Measurements from ENCODE around the gene ENOPH1. TPM values are rescaled to one million over a fixed set of nuclear protein-coding genes. Genes with fewer than 3 reads are reported as not detected.
A peak's percentile ranks its signal among the peaks of the same experiment; 100 is the strongest.

ENOPH1 gene
- total and polyA plus RNA-seq, 2 of the 13 experiments (the other 11 are each of a cell fraction or from before 2014, with no cell fraction given): 15.5 to 64.3 TPM

GRCh38 chr4:82428969-82429727 is 1.2 kb upstream of the ENOPH1 start (continued):
- TF ChIP-seq PBX3 (CRISPR knock-in tag; IDR thresholded peaks at IDR 0.05; ENCODE audit: borderline replicate concordance): no peak
- TF ChIP-seq KMT2A (CRISPR knock-in tag; IDR thresholded peaks at IDR 0.05): peak; percentile 36; the same call in 1 of the 2 replicates
- TF ChIP-seq GATAD2A (CRISPR knock-in tag; IDR thresholded peaks at IDR 0.05): peak; percentile 32; the same call in 1 of the 2 replicates
- TF ChIP-seq ZNF703 (CRISPR knock-in tag; IDR thresholded peaks at IDR 0.05; ENCODE audit: borderline replicate concordance): no peak
- TF ChIP-seq ZNF780A (CRISPR knock-in tag; IDR thresholded peaks at IDR 0.05): 0 out of 2 replicates have a peak, but pooled peaks have one; percentile 65
- TF ChIP-seq UBTF (CRISPR knock-in tag; IDR thresholded peaks at IDR 0.05): peak; percentile 63
- peak; percentile 95 for TF ChIP-seq KDM2A (CRISPR knock-in tag; IDR thresholded peaks at IDR 0.05; ENCODE audit: borderline replicate concordance, low read depth)
- 0 out of 2 replicates have a peak, but pooled peaks have one; percentile 38 for TF ChIP-seq ZNF296 (CRISPR knock-in tag; conservative IDR thresholded peaks at IDR 0.05)
- peak; percentile 55; the same call in 1 of the 2 replicates for TF ChIP-seq PHF21A (CRISPR knock-in tag; IDR thresholded peaks at IDR 0.05)
- TF ChIP-seq ZNF589 (CRISPR knock-in tag; conservative IDR thresholded peaks at IDR 0.05): peak; percentile 51; the same call in 1 of the 2 replicates
- TF ChIP-seq MED1 (CRISPR knock-in tag; IDR thresholded peaks at IDR 0.05): peak; percentile 69
- no peak; the same call in 1 of the 2 replicates for TF ChIP-seq ZNF264 (CRISPR knock-in tag; IDR thresholded peaks at IDR 0.05)
- TF ChIP-seq FOXM1 (CRISPR knock-in tag; IDR thresholded peaks at IDR 0.05): no peak
- no peak for TF ChIP-seq STAT6 (CRISPR knock-in tag; IDR thresholded peaks at IDR 0.05; ENCODE audit: borderline replicate concordance)
- peak; percentile 31; the same call in 1 of the 2 replicates for TF ChIP-seq GFI1 (CRISPR knock-in tag; IDR thresholded peaks at IDR 0.05; ENCODE audit: borderline replicate concordance)
- peak; percentile 35; the same call in 1 of the 2 replicates for TF ChIP-seq ETV5 (CRISPR knock-in tag; IDR thresholded peaks at IDR 0.05; ENCODE audit: borderline replicate concordance)
- TF ChIP-seq CREB1 (IDR thresholded peaks at IDR 0.05): peak; percentile 92
- TF ChIP-seq CREB1 (CRISPR knock-in tag; IDR thresholded peaks at IDR 0.05): peak; percentile 89
- TF ChIP-seq ZNF101 (CRISPR knock-in tag; IDR thresholded peaks at IDR 0.05; ENCODE audit: borderline replicate concordance, low read depth): no peak
- no peak for TF ChIP-seq FUBP1 (CRISPR knock-in tag; IDR thresholded peaks at IDR 0.05; ENCODE audit: borderline replicate concordance)
- no peak for TF ChIP-seq ATAD3A (CRISPR knock-in tag; IDR thresholded peaks at IDR 0.05)
- TF ChIP-seq ZNF850 (CRISPR knock-in tag; conservative IDR thresholded peaks at IDR 0.05): no peak
